HL-60 (cell line): Measurements from ENCODE around the gene RGS7.
"Not testable (repeated sequence)": the region's sequence is repeated elsewhere in the genome, so short reads cannot be mapped to it uniquely, and the experiment has no call there.

Experiments used
- DNase-seq, 2 experiments: peaks; one replicate each; pipeline ENCODE4 v3.0.0-alpha.2; 2010 to 2020; ENCODE audit warnings: low read depth in 1 of 2, low spot score in 1 of 2
- H3K27ac ChIP-seq: fragments of 250-450 bp; sonication (Bioruptor Pico); replicated peaks from 2 replicates; pipeline ENCODE4 v1.5.1; 2020; ENCODE audit warnings: mild to moderate bottlenecking, moderate library complexity
- H3K27me3 ChIP-seq: fragments of 250-450 bp; sonication (Bioruptor Pico); 2 replicates; pipeline ENCODE4 v1.5.1; 2021; ENCODE audit warnings: mild to moderate bottlenecking, moderate library complexity; ENCODE audit not compliant: insufficient read depth, poor library complexity, severe bottlenecking
- H3K4me3 ChIP-seq: replicated peaks from 2 replicates; pipeline ENCODE4 v1.5.1; 2011; ENCODE audit warnings: mild to moderate bottlenecking, control low read depth, low read length; ENCODE audit not compliant: insufficient read depth
- CTCF ChIP-seq: IDR thresholded peaks from one replicate; pipeline ENCODE4 v1.5.1; 2011; ENCODE audit warnings: low read length, control low read depth, inconsistent platforms; ENCODE audit not compliant: insufficient read depth
- GABPA ChIP-seq: IDR thresholded peaks from 2 replicates; pipeline ENCODE4 v1.6.1; 2012; ENCODE audit warnings: low read depth
- POLR2AphosphoS5 ChIP-seq: IDR thresholded peaks from 2 replicates; pipeline ENCODE4 v1.6.1; 2012; ENCODE audit warnings: low read depth
- REST ChIP-seq: IDR thresholded peaks from 2 replicates; pipeline ENCODE4 v1.6.1; 2012; ENCODE audit warnings: low read depth; ENCODE audit not compliant: insufficient replicate concordance
- SPI1 ChIP-seq: IDR thresholded peaks from 2 replicates; pipeline ENCODE4 v1.6.1; 2012; ENCODE audit warnings: low read depth, mild to moderate bottlenecking, borderline replicate concordance

RGS7 gene

GRCh38 chr1:241090798-241091197 lies 266.2 kb downstream of the RGS7 start:
- no peak for DNase-seq
- no peak overlapping the region for H3K27ac ChIP-seq
- no peak overlapping the region for H3K4me3 ChIP-seq
- no peak for TF ChIP-seq SPI1
- no peaks in the 10 kb centered on the region for H3K27me3 ChIP-seq

- H3K27ac ChIP-seq, H3K4me3 ChIP-seq, DNase-seq, H3K27me3 ChIP-seq: not testable (repeated sequence)
These were observed 267.9 kb downstream of the RGS7 start for GRCh38 chr1:241089066-241089465.

- H3K4me3 ChIP-seq = not testable (repeated sequence)
These were observed 268.9 kb downstream of the RGS7 start for GRCh38 chr1:241088075-241088474.

GRCh38 chr1:241086686-241087085 lies 270.3 kb downstream of the RGS7 start:
- Histone ChIP-seq H3K4me3 (no peak overlapping the region), H3K27me3 (no peaks in the 10 kb centered on the region), H3K27ac (no peak overlapping the region)
- TF ChIP-seq POLR2AphosphoS5 = no peak
- no peak for TF ChIP-seq SPI1
- TF ChIP-seq CTCF = no peak
- no peak for TF ChIP-seq GABPA
- no peak for TF ChIP-seq REST
- no peak for DNase-seq

More at GRCh38 chr1:241088075-241088474, 268.9 kb downstream of the RGS7 start:
- DNase-seq, H3K27ac ChIP-seq, H3K27me3 ChIP-seq: not testable (repeated sequence)

- DNase-seq = no peak
- Histone ChIP-seq H3K27ac (no peak overlapping the region), H3K4me3 (no peak overlapping the region), H3K27me3 (no peaks in the 10 kb centered on the region)
- TF ChIP-seq GABPA = no peak
- no peak for TF ChIP-seq REST
- no peak for TF ChIP-seq POLR2AphosphoS5
- no peak for TF ChIP-seq CTCF
- TF ChIP-seq SPI1 = no peak
These were observed 273.7 kb downstream of the RGS7 start for GRCh38 chr1:241083285-241083684.
